ENCODE results near the gene DOK3. TPM values are rescaled to one million over a fixed set of nuclear protein-coding genes. Genes with fewer than 3 reads are reported as not detected.

DOK3 gene
- total and polyA plus RNA-seq, 2 of the 13 experiments (the other 11 are each of a cell fraction or from before 2014, with no cell fraction given) = 1.4 to 1.5 TPM

DNA sequence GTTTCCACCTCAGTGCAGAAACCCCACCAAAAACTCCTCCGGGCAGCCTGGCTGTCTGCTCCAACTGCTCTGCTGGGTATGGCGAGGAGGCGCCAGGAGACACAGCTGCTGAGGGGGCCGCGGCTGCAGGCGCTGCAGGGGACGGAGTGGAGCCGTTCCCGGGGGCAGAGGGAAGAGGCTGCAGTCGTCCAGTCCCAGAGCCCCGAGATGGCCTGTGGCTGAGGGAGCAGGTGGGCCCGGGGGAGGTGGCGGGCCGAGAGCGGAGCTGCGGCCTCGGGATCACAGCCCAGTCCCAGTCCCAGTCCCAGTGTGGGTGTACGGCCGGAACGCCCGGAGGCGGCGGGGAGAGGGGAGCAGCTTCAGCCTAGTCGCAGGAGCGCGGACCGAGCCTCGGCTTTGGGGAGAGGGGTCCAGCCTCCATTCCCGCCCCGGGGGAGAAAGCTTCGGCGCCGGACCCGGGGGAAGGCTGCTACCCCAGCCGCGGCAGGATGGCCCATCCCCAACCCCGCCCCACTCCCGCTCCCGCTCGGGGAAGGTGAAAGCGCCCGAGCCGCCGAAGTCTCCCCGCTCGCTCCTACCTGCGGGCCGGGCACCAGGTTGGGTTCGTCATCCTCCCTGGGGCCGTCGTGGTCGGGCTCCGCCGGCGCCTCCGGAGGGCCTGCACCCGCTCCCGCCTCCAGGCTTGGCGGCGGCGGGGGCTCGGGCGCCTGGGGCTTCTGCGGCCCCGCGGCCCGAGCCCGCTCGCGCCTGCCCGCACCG is 44.2 kb upstream of the DOK3 start:
- Histone ChIP-seq H3K9me3 (ENCODE audit: low read length) (no peaks in the 10 kb centered on the region), H3K4me2 (ENCODE audit: low read depth, low read length) (peak overlapping the region; percentile 86), H3K79me2 (ENCODE audit: insufficient read depth, low read length) (peaks cover 49% of the 10 kb centered on the region), H2AFZ (ENCODE audit: low read length) (no peak overlapping the region), H3K36me3 (replicated peaks in 1 of 2; ENCODE audit: control insufficient read depth in 1 of 2, insufficient read depth in 2 of 2, low read length in 2 of 2) (peaks cover 5 to 18% of the 10 kb centered on the region in 2 experiments; a peak in 4 of 5 replicates), H4K20me1 (ENCODE audit: insufficient read depth, low read length) (peaks cover 7% of the 10 kb centered on the region; the same call in 1 of the 2 replicates), H3K4me1 (ENCODE audit: insufficient read depth, low read length) (peaks cover 57% of the 10 kb centered on the region), H3K27me3 (ENCODE audit: control insufficient read depth in 1 of 2, insufficient read depth in 2 of 2, low read length in 2 of 2) (no peaks in the 10 kb centered on the region), H3K9ac (ENCODE audit: insufficient read depth, low read depth, low read length) (peak overlapping the region; percentile 86), H3K4me3 (replicated peaks in 1 of 3; ENCODE audit: insufficient read depth in 1 of 3, low read depth in 2 of 3, low read length in 3 of 3) (peak overlapping the region; percentile 96 to 98 (median 98)), H3K27ac (ENCODE audit: extremely low read length, insufficient read depth, low read length) (peak overlapping the region; percentile 56)
- no TSS peak for BruUV-seq (replicated peaks)
- ATAC-seq (peak; percentile 57), FAIRE-seq (no peak), DNase-seq (ENCODE audit: low spot score) (no peak)
- 0% methylated on average over 1 of the region's 72 CpGs for WGBS (ENCODE audit: low lambda C conversion rate)
- intact Hi-C loops (cut with micrococcal nuclease; ENCODE audit: unreplicated experiment) = loop anchor here (5.0 kb wide), 1 partner anchor 37 kb away; the partner anchor contains the start of gene DDX41
- ChIA-PET POLR2A (interaction anchor here (0.7 to 1.0 kb wide), 3 partner anchors 36 to 57 kb away, joined by 3 to 4 read pairs (median 4); partner anchors contain the start of genes PDLIM7 and TMED9), CTCF (ENCODE audit: low intra/inter-chr PET ratio, low total read pairs) (no interaction called here)
- in situ Hi-C loops (cut with HindIII; ENCODE audit: extremely low pct_ligation_motif_present, low pct_unique_long_range_greater_than_20kb) = no loop called here
- TF ChIP-seq DNMT3B (CRISPR knock-in tag; conservative IDR thresholded peaks at IDR 0.05) (no peak), DMAP1 (CRISPR knock-in tag; IDR thresholded peaks at IDR 0.05) (peak; percentile 9; the same call in 1 of the 2 replicates), CSRNP1 (CRISPR knock-in tag; IDR thresholded peaks at IDR 0.05) (peak; percentile 67; the same call in 1 of the 2 replicates), ZNF17 (CRISPR knock-in tag; IDR thresholded peaks at IDR 0.05) (no peak), ADNP (CRISPR knock-in tag; IDR thresholded peaks at IDR 0.05) (no peak), ZNF687 (CRISPR knock-in tag; IDR thresholded peaks at IDR 0.05) (peak; percentile 30; the same call in 1 of the 2 replicates), ZBTB7A (CRISPR knock-in tag; IDR thresholded peaks at IDR 0.05) (0 out of 2 replicates have a peak, but pooled peaks have one; percentile 22), ZBTB20 (CRISPR knock-in tag; IDR thresholded peaks at IDR 0.05; ENCODE audit: borderline replicate concordance, low read depth) (peak; percentile 11; the same call in 1 of the 2 replicates), ZNF331 (CRISPR knock-in tag; IDR thresholded peaks at IDR 0.05) (no peak), ATF7 (IDR thresholded peaks at IDR 0.05) (no peak), ATF7 (CRISPR knock-in tag; IDR thresholded peaks at IDR 0.05) (no peak), KDM4B (CRISPR knock-in tag; IDR thresholded peaks at IDR 0.05) (no peak), TAF1 (CRISPR knock-in tag; IDR thresholded peaks at IDR 0.05) (no peak)
- TF ChIP-seq, protein P1, sequence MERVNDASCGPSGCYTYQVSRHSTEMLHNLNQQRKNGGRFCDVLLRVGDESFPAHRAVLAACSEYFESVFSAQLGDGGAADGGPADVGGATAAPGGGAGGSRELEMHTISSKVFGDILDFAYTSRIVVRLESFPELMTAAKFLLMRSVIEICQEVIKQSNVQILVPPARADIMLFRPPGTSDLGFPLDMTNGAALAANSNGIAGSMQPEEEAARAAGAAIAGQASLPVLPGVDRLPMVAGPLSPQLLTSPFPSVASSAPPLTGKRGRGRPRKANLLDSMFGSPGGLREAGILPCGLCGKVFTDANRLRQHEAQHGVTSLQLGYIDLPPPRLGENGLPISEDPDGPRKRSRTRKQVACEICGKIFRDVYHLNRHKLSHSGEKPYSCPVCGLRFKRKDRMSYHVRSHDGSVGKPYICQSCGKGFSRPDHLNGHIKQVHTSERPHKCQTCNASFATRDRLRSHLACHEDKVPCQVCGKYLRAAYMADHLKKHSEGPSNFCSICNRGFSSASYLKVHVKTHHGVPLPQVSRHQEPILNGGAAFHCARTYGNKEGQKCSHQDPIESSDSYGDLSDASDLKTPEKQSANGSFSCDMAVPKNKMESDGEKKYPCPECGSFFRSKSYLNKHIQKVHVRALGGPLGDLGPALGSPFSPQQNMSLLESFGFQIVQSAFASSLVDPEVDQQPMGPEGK (CRISPR knock-in tag; IDR thresholded peaks at IDR 0.05) = no peak
- TF ChIP-seq, protein P2, sequence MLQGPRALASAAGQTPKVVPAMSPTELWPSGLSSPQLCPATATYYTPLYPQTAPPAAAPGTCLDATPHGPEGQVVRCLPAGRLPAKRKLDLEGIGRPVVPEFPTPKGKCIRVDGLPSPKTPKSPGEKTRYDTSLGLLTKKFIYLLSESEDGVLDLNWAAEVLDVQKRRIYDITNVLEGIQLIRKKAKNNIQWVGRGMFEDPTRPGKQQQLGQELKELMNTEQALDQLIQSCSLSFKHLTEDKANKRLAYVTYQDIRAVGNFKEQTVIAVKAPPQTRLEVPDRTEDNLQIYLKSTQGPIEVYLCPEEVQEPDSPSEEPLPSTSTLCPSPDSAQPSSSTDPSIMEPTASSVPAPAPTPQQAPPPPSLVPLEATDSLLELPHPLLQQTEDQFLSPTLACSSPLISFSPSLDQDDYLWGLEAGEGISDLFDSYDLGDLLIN (CRISPR knock-in tag; IDR thresholded peaks at IDR 0.05; ENCODE audit: borderline replicate concordance) = no peak
